ENCODE results near the gene PCDH9. TPM values are rescaled to one million over a fixed set of nuclear protein-coding genes. Genes with fewer than 3 reads are reported as not detected.
"Not testable (repeated sequence)": the region's sequence is repeated elsewhere in the genome, so short reads cannot be mapped to it uniquely, and the experiment has no call there.

The PCDH9 gene
- polyA plus RNA-seq, 1 donor, result 1.8 TPM

GRCh38 chr13:66627512-66627911 is 602.6 kb downstream of the PCDH9 start:
- Histone ChIP-seq H3K9me3 (ENCODE audit: control insufficient read depth, low read depth, low read length) (no peaks in the 10 kb centered on the region), H3K36me3 (ENCODE audit: control insufficient read depth, insufficient read depth, low read length) (no peaks in the 10 kb centered on the region), H3K27me3 (ENCODE audit: control insufficient read depth, insufficient read depth, low read length) (no peaks in the 10 kb centered on the region), H3K4me3 (ENCODE audit: low read length) (no peak overlapping the region), H3K4me1 (ENCODE audit: control insufficient read depth, insufficient read depth, low read length) (no peaks in the 10 kb centered on the region), H3K27ac (ENCODE audit: low read length) (no peak overlapping the region)
- DNase-seq, result no peak
- WGBS (ENCODE audit: insufficient coverage, low lambda C conversion rate), result no CpG with 5 or more reads among the region's 4 CpGs

- Histone ChIP-seq H3K4me3 (ENCODE audit: low read length) (no peak overlapping the region), H3K36me3 (ENCODE audit: control insufficient read depth, insufficient read depth, low read length) (no peaks in the 10 kb centered on the region), H3K4me1 (ENCODE audit: control insufficient read depth, insufficient read depth, low read length) (no peaks in the 10 kb centered on the region), H3K27ac (ENCODE audit: low read length) (no peak overlapping the region), H3K27me3 (ENCODE audit: control insufficient read depth, insufficient read depth, low read length) (no peaks in the 10 kb centered on the region), H3K9me3 (ENCODE audit: control insufficient read depth, low read depth, low read length) (peaks cover 4% of the 10 kb centered on the region)
- no CpG with 5 or more reads among the region's 3 CpGs for WGBS (ENCODE audit: insufficient coverage, low lambda C conversion rate)
- no peak for DNase-seq
Measured at GRCh38 chr13:66624302-66624701, 605.8 kb downstream of the PCDH9 start.

- Histone ChIP-seq H3K9me3 (ENCODE audit: control insufficient read depth, low read depth, low read length) (peaks cover 4% of the 10 kb centered on the region), H3K4me3 (ENCODE audit: low read length) (no peak overlapping the region), H3K27me3 (ENCODE audit: control insufficient read depth, insufficient read depth, low read length) (no peaks in the 10 kb centered on the region), H3K36me3 (ENCODE audit: control insufficient read depth, insufficient read depth, low read length) (no peaks in the 10 kb centered on the region), H3K4me1 (ENCODE audit: control insufficient read depth, insufficient read depth, low read length) (no peaks in the 10 kb centered on the region), H3K27ac (ENCODE audit: low read length) (no peak overlapping the region)
- DNase-seq, result no peak
- WGBS (ENCODE audit: insufficient coverage, low lambda C conversion rate), result 100% methylated on average over 1 of the region's 10 CpGs
Measured at GRCh38 chr13:66623129-66623820, 606.9 kb downstream of the PCDH9 start.

GRCh38 chr13:66621906-66622447 is 608.2 kb downstream of the PCDH9 start:
- DNase-seq; H3K36me3 ChIP-seq (ENCODE audit: control insufficient read depth, insufficient read depth, low read length); H3K27ac ChIP-seq (ENCODE audit: low read length); H3K4me3 ChIP-seq (ENCODE audit: low read length); H3K27me3 ChIP-seq (ENCODE audit: control insufficient read depth, insufficient read depth, low read length); H3K4me1 ChIP-seq (ENCODE audit: control insufficient read depth, insufficient read depth, low read length); H3K9me3 ChIP-seq (ENCODE audit: control insufficient read depth, low read depth, low read length): not testable (repeated sequence)
- no CpG with 5 or more reads among the region's 31 CpGs for WGBS (ENCODE audit: insufficient coverage, low lambda C conversion rate)

- Histone ChIP-seq H3K36me3 (ENCODE audit: control insufficient read depth, insufficient read depth, low read length) (no peaks in the 10 kb centered on the region), H3K4me1 (ENCODE audit: control insufficient read depth, insufficient read depth, low read length) (no peaks in the 10 kb centered on the region), H3K9me3 (ENCODE audit: control insufficient read depth, low read depth, low read length) (peaks cover 4% of the 10 kb centered on the region), H3K27me3 (ENCODE audit: control insufficient read depth, insufficient read depth, low read length) (no peaks in the 10 kb centered on the region), H3K4me3 (ENCODE audit: low read length) (no peak overlapping the region), H3K27ac (ENCODE audit: low read length) (no peak overlapping the region)
- peak; percentile 5 to 27 for DNase-seq
- WGBS (ENCODE audit: insufficient coverage, low lambda C conversion rate), result 0% methylated on average over 1 of the region's 1 CpG
Measured at GRCh38 chr13:66618702-66619101, 611.4 kb downstream of the PCDH9 start.

- Histone ChIP-seq H3K9me3 (ENCODE audit: control insufficient read depth, low read depth, low read length) (peaks cover 4% of the 10 kb centered on the region), H3K36me3 (ENCODE audit: control insufficient read depth, insufficient read depth, low read length) (no peaks in the 10 kb centered on the region), H3K4me3 (ENCODE audit: low read length) (no peak overlapping the region), H3K27ac (ENCODE audit: low read length) (no peak overlapping the region), H3K4me1 (ENCODE audit: control insufficient read depth, insufficient read depth, low read length) (no peaks in the 10 kb centered on the region), H3K27me3 (ENCODE audit: control insufficient read depth, insufficient read depth, low read length) (no peaks in the 10 kb centered on the region)
- no peak for DNase-seq
- no CpG with 5 or more reads among the region's 7 CpGs for WGBS (ENCODE audit: insufficient coverage, low lambda C conversion rate)
Measured at GRCh38 chr13:66617786-66618185, 612.4 kb downstream of the PCDH9 start.

GRCh38 chr13:66612983-66613382 is 617.2 kb downstream of the PCDH9 start:
- no peak overlapping the region for H3K4me3 ChIP-seq (ENCODE audit: low read length)
- no peaks in the 10 kb centered on the region for H3K27me3 ChIP-seq (ENCODE audit: control insufficient read depth, insufficient read depth, low read length)
- no peak for DNase-seq
- no peaks in the 10 kb centered on the region for H3K9me3 ChIP-seq (ENCODE audit: control insufficient read depth, low read depth, low read length)
- no peaks in the 10 kb centered on the region for H3K36me3 ChIP-seq (ENCODE audit: control insufficient read depth, insufficient read depth, low read length)
- no peak overlapping the region for H3K27ac ChIP-seq (ENCODE audit: low read length)
- no peaks in the 10 kb centered on the region for H3K4me1 ChIP-seq (ENCODE audit: control insufficient read depth, insufficient read depth, low read length)
- no CpG with 5 or more reads among the region's 6 CpGs for WGBS (ENCODE audit: insufficient coverage, low lambda C conversion rate)

- no peaks in the 10 kb centered on the region for H3K27me3 ChIP-seq (ENCODE audit: control insufficient read depth, insufficient read depth, low read length)
- 88% methylated on average over 1 of the region's 3 CpGs for WGBS (ENCODE audit: insufficient coverage, low lambda C conversion rate)
- H3K27ac ChIP-seq (ENCODE audit: low read length), result no peak overlapping the region
Measured at GRCh38 chr13:66586489-66586888, 643.6 kb downstream of the PCDH9 start.

GRCh38 chr13:66585669-66586203 is 644.4 kb downstream of the PCDH9 start:
- Histone ChIP-seq H3K36me3 (ENCODE audit: control insufficient read depth, insufficient read depth, low read length) (no peaks in the 10 kb centered on the region), H3K27me3 (ENCODE audit: control insufficient read depth, insufficient read depth, low read length) (no peaks in the 10 kb centered on the region), H3K4me1 (ENCODE audit: control insufficient read depth, insufficient read depth, low read length) (no peaks in the 10 kb centered on the region), H3K27ac (ENCODE audit: low read length) (no peak overlapping the region), H3K9me3 (ENCODE audit: control insufficient read depth, low read depth, low read length) (no peaks in the 10 kb centered on the region), H3K4me3 (ENCODE audit: low read length) (no peak overlapping the region)
- WGBS (ENCODE audit: insufficient coverage, low lambda C conversion rate), result 67% methylated on average over 1 of the region's 1 CpG
- DNase-seq, result no peak

More at GRCh38 chr13:66586489-66586888, 643.6 kb downstream of the PCDH9 start:
- no peaks in the 10 kb centered on the region for H3K9me3 ChIP-seq (ENCODE audit: control insufficient read depth, low read depth, low read length)
- no peak overlapping the region for H3K4me3 ChIP-seq (ENCODE audit: low read length)
- H3K36me3 ChIP-seq (ENCODE audit: control insufficient read depth, insufficient read depth, low read length), result no peaks in the 10 kb centered on the region
- no peak for DNase-seq
- H3K4me1 ChIP-seq (ENCODE audit: control insufficient read depth, insufficient read depth, low read length), result no peaks in the 10 kb centered on the region

- no peaks in the 10 kb centered on the region for H3K4me1 ChIP-seq (ENCODE audit: control insufficient read depth, insufficient read depth, low read length)
- H3K9me3 ChIP-seq (ENCODE audit: control insufficient read depth, low read depth, low read length), result no peaks in the 10 kb centered on the region
- no peaks in the 10 kb centered on the region for H3K27me3 ChIP-seq (ENCODE audit: control insufficient read depth, insufficient read depth, low read length)
- H3K27ac ChIP-seq (ENCODE audit: low read length), result no peak overlapping the region
- WGBS (ENCODE audit: insufficient coverage, low lambda C conversion rate), result 100% methylated on average over 1 of the region's 2 CpGs
- H3K4me3 ChIP-seq (ENCODE audit: low read length), result no peak overlapping the region
- no peaks in the 10 kb centered on the region for H3K36me3 ChIP-seq (ENCODE audit: control insufficient read depth, insufficient read depth, low read length)
- no peak for DNase-seq
Measured at GRCh38 chr13:66581675-66582074, 648.5 kb downstream of the PCDH9 start.

- no peak overlapping the region for H3K4me3 ChIP-seq (ENCODE audit: low read length)
- H3K36me3 ChIP-seq (ENCODE audit: control insufficient read depth, insufficient read depth, low read length), result no peaks in the 10 kb centered on the region
- WGBS (ENCODE audit: insufficient coverage, low lambda C conversion rate), result 90% methylated on average over 2 of the region's 2 CpGs
- H3K27me3 ChIP-seq (ENCODE audit: control insufficient read depth, insufficient read depth, low read length), result no peaks in the 10 kb centered on the region
- no peak overlapping the region for H3K27ac ChIP-seq (ENCODE audit: low read length)
- DNase-seq, result no peak
- no peaks in the 10 kb centered on the region for H3K9me3 ChIP-seq (ENCODE audit: control insufficient read depth, low read depth, low read length)
- H3K4me1 ChIP-seq (ENCODE audit: control insufficient read depth, insufficient read depth, low read length), result no peaks in the 10 kb centered on the region
Measured at GRCh38 chr13:66578305-66578704, 651.8 kb downstream of the PCDH9 start.
